Liver (tissue), 9 donors: ENCODE data around the gene METRN. TPM values are rescaled to one million over a fixed set of nuclear protein-coding genes. Genes with fewer than 3 reads are reported as not detected.
A peak's percentile ranks its signal among the peaks of the same experiment; 100 is the strongest.

ENCODE experiments used
- DNase-seq: peaks from one replicate; pipeline ENCODE4 v3.0.0-alpha.2; 2017; ENCODE audit warnings: low spot score
- H3K27ac ChIP-seq, 2 donors: one replicate each; pipeline ENCODE4 v1.7.0; 2013; ENCODE audit warnings: inconsistent platforms in 2 of 2, low read length in 2 of 2, control low read depth in 1 of 2, low read depth in 1 of 2, mild to moderate bottlenecking in 1 of 2
- H3K27me3 ChIP-seq, 4 donors: one replicate each; pipeline versions ENCODE4 v1.6.1 to v1.7.0; 2013; ENCODE audit warnings: low read length in 3 of 4, inconsistent platforms in 1 of 4, mild to moderate bottlenecking in 1 of 4, moderate library complexity in 1 of 4; ENCODE audit not compliant: control insufficient read depth in 4 of 4, insufficient read depth in 4 of 4
- H3K36me3 ChIP-seq, 4 donors: one replicate each; pipeline versions ENCODE4 v1.6.1 to v1.7.0; 2013; ENCODE audit warnings: low read length in 3 of 4, mild to moderate bottlenecking in 3 of 4, low read depth in 1 of 4, moderate library complexity in 1 of 4; ENCODE audit not compliant: control insufficient read depth in 4 of 4, insufficient read depth in 3 of 4
- H3K4me1 ChIP-seq, 4 donors: one replicate each; pipeline versions ENCODE4 v1.6.1 to v1.7.0; 2013; ENCODE audit warnings: low read length in 3 of 4, mild to moderate bottlenecking in 3 of 4, moderate library complexity in 1 of 4; ENCODE audit not compliant: control insufficient read depth in 4 of 4, insufficient read depth in 4 of 4
- H3K4me3 ChIP-seq, 3 donors: one replicate each; pipeline versions ENCODE4 v1.6.1 to v1.7.0; 2013; ENCODE audit warnings: low read length in 3 of 3, control low read depth in 1 of 3, low read depth in 1 of 3, mild to moderate bottlenecking in 1 of 3
- H3K9ac ChIP-seq, 2 donors: one replicate each; pipeline ENCODE4 v1.7.0; 2013; ENCODE audit warnings: low read length in 2 of 2, mild to moderate bottlenecking in 2 of 2, moderate library complexity in 2 of 2, control low read depth in 1 of 2, low read depth in 1 of 2
- H3K9me3 ChIP-seq, 4 donors: one replicate each; pipeline versions ENCODE4 v1.6.1 to v1.7.0; 2013; ENCODE audit warnings: low read length in 3 of 4; ENCODE audit not compliant: control insufficient read depth in 4 of 4
- EGR1 ChIP-seq, 2 donors: IDR thresholded peaks; 2 replicates each; pipeline ENCODE4 v1.6.1; 2016 to 2018; ENCODE audit warnings: antibody characterized with exemption in 2 of 2, low read depth in 2 of 2
- FOXA1 ChIP-seq: IDR thresholded peaks from 2 replicates; pipeline ENCODE4 v1.6.1; 2016; ENCODE audit warnings: antibody characterized with exemption
- FOXA2 ChIP-seq: IDR thresholded peaks from 2 replicates; pipeline ENCODE4 v1.6.1; 2016; ENCODE audit warnings: antibody characterized with exemption
- GABPA ChIP-seq, 2 donors: IDR thresholded peaks in 1 of 2; conservative IDR thresholded peaks in 1 of 2; 2 replicates each; pipeline ENCODE4 v1.6.1; 2016; ENCODE audit warnings: antibody characterized with exemption in 2 of 2, mild to moderate bottlenecking in 1 of 2, moderate library complexity in 1 of 2
- HNF4A ChIP-seq, 2 donors: conservative IDR thresholded peaks; 2 replicates each; pipeline ENCODE4 v1.6.1; 2016; ENCODE audit warnings: antibody characterized with exemption in 2 of 2, mild to moderate bottlenecking in 2 of 2
- HNF4G ChIP-seq: IDR thresholded peaks from 2 replicates; pipeline ENCODE4 v1.6.1; 2016; ENCODE audit warnings: antibody characterized with exemption
- JUND ChIP-seq, 2 donors: IDR thresholded peaks; 2 replicates each; pipeline ENCODE4 v1.6.1; 2016; ENCODE audit warnings: antibody characterized with exemption in 2 of 2
- NR2F2 ChIP-seq: IDR thresholded peaks from 2 replicates; pipeline ENCODE4 v1.6.1; 2016; ENCODE audit warnings: antibody characterized with exemption
- RAD21 ChIP-seq, 2 donors: IDR thresholded peaks; 2 replicates each; pipeline ENCODE4 v1.6.1; 2016; ENCODE audit warnings: antibody characterized with exemption in 2 of 2, mild to moderate bottlenecking in 2 of 2
- RXRA ChIP-seq, 2 donors: IDR thresholded peaks; 2 replicates each; pipeline ENCODE4 v1.6.1; 2017 to 2018; ENCODE audit warnings: antibody characterized with exemption in 2 of 2, mild to moderate bottlenecking in 1 of 2
- SP1 ChIP-seq: IDR thresholded peaks from 2 replicates; pipeline ENCODE4 v1.6.1; 2018; ENCODE audit warnings: antibody characterized with exemption, mild to moderate bottlenecking
- TAF1 ChIP-seq: conservative IDR thresholded peaks from 2 replicates; pipeline ENCODE4 v1.6.1; 2016; ENCODE audit warnings: antibody characterized with exemption, mild to moderate bottlenecking
- YY1 ChIP-seq: IDR thresholded peaks from 2 replicates; pipeline ENCODE4 v1.6.1; 2016; ENCODE audit warnings: antibody characterized with exemption, mild to moderate bottlenecking
- ZBTB33 ChIP-seq: IDR thresholded peaks from 2 replicates; pipeline ENCODE4 v1.6.1; 2016; ENCODE audit warnings: antibody characterized with exemption
- WGBS: extraction: QIAGEN DNeasy Blood & Tissue Kit; methylation state at CpG from one replicate; pipeline ENCODE4 v1.1.7; 2013; 5-methylcytosine and 5-hydroxymethylcytosine counted together
- polyA plus RNA-seq, 2 donors: library from polyadenylated mRNA; stranded (reverse) in 1 of 2; unstranded in 1 of 2; fragments of 200-250 nt in 1 of 2; fragments of >200 nt in 1 of 2; fragmentation: Nextera tagmentation in 1 of 2; extraction: Ambion mirVana in 1 of 2; gene quantifications; one replicate each; pipeline versions ENCODE4 v1.2.1 to v1.2.3, GENCODE V29; 2013 to 2015
- total RNA-seq, 2 donors: library from RNA; depleted of rRNA; stranded (reverse); fragments of >200 nt; gene quantifications; one replicate each; pipeline ENCODE4 v1.2.3, GENCODE V29; 2014
- TF ChIP-seq, protein P1 (sequence below): IDR thresholded peaks from 2 replicates; pipeline ENCODE4 v1.6.1; 2016; ENCODE audit warnings: antibody characterized with exemption
- TF ChIP-seq, protein P2 (sequence below): IDR thresholded peaks from 2 replicates; pipeline ENCODE4 v1.6.1; 2016; ENCODE audit warnings: antibody characterized with exemption
- TF ChIP-seq, protein P3 (sequence below): fragments of 150-350 bp; IDR thresholded peaks from 2 replicates; pipeline ENCODE4 v1.5.1; 2017; ENCODE audit warnings: improper control_type of control experiment, low read depth, low read length; ENCODE audit not compliant: missing input control
- donor health status: healthy.
- donor health status: healthy.
- donor health status: healthy.
- donor health status: healthy.
- donor health status: healthy.

METRN gene
- total and polyA plus RNA-seq, 4 donors, result 4.6 to 22.9 (median 7.1) TPM

DNA sequence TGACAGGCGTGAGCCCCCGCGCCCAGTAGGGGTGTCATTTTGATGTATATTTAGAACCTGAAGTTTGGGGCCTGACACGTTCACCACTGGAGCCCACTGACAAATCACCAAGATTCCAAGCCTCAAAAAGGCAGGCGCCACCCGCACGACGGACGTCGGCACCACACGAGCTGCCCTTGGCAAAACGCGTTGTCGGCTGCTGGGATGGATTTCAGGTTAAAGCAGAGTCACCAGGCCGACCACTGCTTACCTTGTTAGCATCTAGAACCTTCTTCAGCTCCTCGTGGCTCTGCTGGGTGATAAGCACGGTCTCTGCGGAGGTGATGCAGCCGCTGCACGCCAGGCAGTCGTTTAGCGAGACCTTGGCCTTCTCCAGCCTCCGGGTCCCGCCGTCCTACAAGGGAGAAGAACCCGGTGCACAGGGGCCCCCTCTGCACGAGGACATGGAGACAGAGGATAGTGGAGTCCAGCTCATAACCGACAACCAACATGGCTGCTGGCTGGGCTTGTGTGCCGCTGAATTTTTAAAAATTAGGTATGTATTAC lies 22.1 kb downstream of the METRN start:
- TF ChIP-seq HNF4G (no peak), GABPA (IDR thresholded peaks at IDR 0.05 in 1 of 2, conservative IDR thresholded peaks at IDR 0.05 in 1 of 2) (no peak), RXRA (IDR thresholded peaks at IDR 0.05) (no peak)
- Histone ChIP-seq H3K27me3 (no peaks in the 10 kb centered on the region), H3K27ac (no peak overlapping the region), H3K36me3 (peaks cover 12 to 51% (median 14%) of the 10 kb centered on the region in 4 donors), H3K9me3 (no peaks in the 10 kb centered on the region), H3K4me3 (no peak overlapping the region), H3K9ac (no peak overlapping the region), H3K4me1 (peaks cover 12 to 17% (median 15%) of the 10 kb centered on the region in 4 donors)
- WGBS, result 98% methylated on average over 29 of the region's 29 CpGs
- no peak for DNase-seq

DNA sequence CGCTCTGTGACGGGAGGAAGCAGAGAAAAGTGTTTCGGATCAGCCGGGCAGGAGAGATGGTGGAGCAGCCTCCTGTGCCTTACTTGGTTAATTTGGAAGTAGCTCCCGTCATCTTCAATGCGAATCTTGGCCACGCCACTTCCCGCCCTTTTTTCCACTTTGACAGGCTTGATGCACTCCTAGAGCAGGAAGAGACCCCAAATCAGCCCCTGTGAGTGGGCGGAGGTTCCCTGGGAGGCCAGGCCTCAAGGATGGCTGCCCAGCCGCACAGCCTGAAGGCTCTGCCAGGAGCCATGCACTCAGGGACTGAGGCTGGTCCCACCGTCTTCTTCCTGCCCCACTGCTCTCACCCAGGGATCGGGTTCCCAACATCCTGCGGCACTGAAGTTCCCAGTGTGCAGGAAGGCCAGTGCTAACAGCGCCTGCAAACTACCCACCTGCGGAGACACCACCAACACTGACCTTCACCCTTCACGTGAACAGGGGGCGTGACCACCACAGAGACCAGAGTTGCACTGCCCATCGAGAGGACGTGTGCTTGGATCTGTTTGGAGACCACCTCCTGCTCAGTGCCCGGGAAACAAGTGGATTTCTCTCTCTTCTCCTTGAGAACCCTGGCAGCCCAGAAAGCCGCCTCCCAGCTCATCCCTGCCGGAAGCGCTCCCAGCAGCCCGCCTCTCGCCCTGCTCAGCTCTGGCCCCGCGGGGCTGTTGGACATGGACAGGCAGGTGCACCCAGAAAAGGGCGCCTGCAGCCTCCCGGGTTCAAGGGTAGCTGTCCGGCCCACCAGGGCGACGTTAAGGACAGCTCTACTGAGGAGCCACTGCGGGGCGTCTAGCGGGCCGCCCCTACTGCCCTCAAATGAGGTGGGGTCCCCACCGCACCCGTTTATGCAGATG lies 24.9 kb downstream of the METRN start:
- Histone ChIP-seq H3K4me1 (peaks cover 12 to 17% (median 15%) of the 10 kb centered on the region in 4 donors), H3K4me3 (peak overlapping the region; percentile 83 to 99 (median 93)), H3K9me3 (no peaks in the 10 kb centered on the region), H3K27me3 (no peaks in the 10 kb centered on the region), H3K27ac (no peak overlapping the region), H3K9ac (peak overlapping the region; percentile 74 to 88), H3K36me3 (peaks cover 3 to 27% (median 14%) of the 10 kb centered on the region in 4 donors)
- DNase-seq, result peak; percentile 55
- peak; percentile 8 to 19 for TF ChIP-seq HNF4A (conservative IDR thresholded peaks at IDR 0.05)
- TF ChIP-seq FOXA1, result no peak
- 37% methylated on average over 38 of the region's 38 CpGs for WGBS

DNA sequence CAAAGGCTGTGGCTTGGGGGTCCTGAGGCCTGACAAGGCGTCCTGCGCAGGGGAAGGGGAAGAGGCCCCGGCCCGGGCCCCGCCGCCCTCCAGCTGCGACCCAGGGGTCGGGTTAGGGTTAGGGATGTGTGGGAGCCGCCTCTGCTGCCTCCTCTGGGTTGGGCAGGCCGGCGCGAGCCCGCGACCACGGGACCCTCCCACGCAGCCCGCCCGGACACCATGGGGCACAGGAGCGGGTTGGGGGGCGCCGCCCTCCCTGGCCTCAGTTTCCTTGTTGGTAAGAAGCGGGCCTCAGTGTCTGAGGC lies 25.5 kb downstream of the METRN start:
- under 1% methylated on average over 22 of the region's 22 CpGs for WGBS
- H3K36me3 ChIP-seq, result peaks cover 3 to 21% (median 12%) of the 10 kb centered on the region in 4 donors
- peak overlapping the region; percentile 50 to 56 for H3K27ac ChIP-seq
- no peaks in the 10 kb centered on the region for H3K9me3 ChIP-seq
- H3K4me1 ChIP-seq, result peaks cover 12 to 17% (median 15%) of the 10 kb centered on the region in 4 donors
- H3K4me3 ChIP-seq, result peak overlapping the region; percentile 83 to 99 (median 93)
- no peaks in the 10 kb centered on the region for H3K27me3 ChIP-seq
- peak overlapping the region; percentile 74 to 88 for H3K9ac ChIP-seq
- TF ChIP-seq JUND (IDR thresholded peaks at IDR 0.05) (no peak), FOXA1 (no peak), SP1 (no peak), RXRA (IDR thresholded peaks at IDR 0.05) (no peak), EGR1 (IDR thresholded peaks at IDR 0.05; ENCODE audit: low read depth in 2 of 2) (no peak), HNF4A (conservative IDR thresholded peaks at IDR 0.05) (no peak), ZBTB33 (no peak), NR2F2 (no peak), GABPA (IDR thresholded peaks at IDR 0.05 in 1 of 2, conservative IDR thresholded peaks at IDR 0.05 in 1 of 2) (no peak), RAD21 (IDR thresholded peaks at IDR 0.05) (no peak), TAF1 (no peak), FOXA2 (no peak), YY1 (no peak), HNF4G (no peak)
- TF ChIP-seq, protein P1, sequence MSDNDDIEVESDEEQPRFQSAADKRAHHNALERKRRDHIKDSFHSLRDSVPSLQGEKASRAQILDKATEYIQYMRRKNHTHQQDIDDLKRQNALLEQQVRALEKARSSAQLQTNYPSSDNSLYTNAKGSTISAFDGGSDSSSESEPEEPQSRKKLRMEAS, result no peak
- TF ChIP-seq, protein P2, sequence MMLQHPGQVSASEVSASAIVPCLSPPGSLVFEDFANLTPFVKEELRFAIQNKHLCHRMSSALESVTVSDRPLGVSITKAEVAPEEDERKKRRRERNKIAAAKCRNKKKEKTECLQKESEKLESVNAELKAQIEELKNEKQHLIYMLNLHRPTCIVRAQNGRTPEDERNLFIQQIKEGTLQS, result no peak
- TF ChIP-seq, protein P3, sequence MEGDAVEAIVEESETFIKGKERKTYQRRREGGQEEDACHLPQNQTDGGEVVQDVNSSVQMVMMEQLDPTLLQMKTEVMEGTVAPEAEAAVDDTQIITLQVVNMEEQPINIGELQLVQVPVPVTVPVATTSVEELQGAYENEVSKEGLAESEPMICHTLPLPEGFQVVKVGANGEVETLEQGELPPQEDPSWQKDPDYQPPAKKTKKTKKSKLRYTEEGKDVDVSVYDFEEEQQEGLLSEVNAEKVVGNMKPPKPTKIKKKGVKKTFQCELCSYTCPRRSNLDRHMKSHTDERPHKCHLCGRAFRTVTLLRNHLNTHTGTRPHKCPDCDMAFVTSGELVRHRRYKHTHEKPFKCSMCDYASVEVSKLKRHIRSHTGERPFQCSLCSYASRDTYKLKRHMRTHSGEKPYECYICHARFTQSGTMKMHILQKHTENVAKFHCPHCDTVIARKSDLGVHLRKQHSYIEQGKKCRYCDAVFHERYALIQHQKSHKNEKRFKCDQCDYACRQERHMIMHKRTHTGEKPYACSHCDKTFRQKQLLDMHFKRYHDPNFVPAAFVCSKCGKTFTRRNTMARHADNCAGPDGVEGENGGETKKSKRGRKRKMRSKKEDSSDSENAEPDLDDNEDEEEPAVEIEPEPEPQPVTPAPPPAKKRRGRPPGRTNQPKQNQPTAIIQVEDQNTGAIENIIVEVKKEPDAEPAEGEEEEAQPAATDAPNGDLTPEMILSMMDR, result no peak
- DNase-seq, result no peak
